Astrocyte of the cerebellum (primary cell): ENCODE measurements around the gene RFT1.
A peak's percentile ranks its signal among the peaks of the same experiment; 100 is the strongest.

Experiments used
- DNase-seq: peaks from one replicate; pipeline ENCODE4 v3.0.0-alpha.2; 2011; ENCODE audit warnings: low read depth
- H3K4me3 ChIP-seq: 2 replicates; pipeline ENCODE4 v1.5.1; 2011; ENCODE audit warnings: mild to moderate bottlenecking, low read depth, low read length, moderate library complexity
- in situ Hi-C: cut with HindIII; loops from 2 replicates; pipeline ENCODE4 v1.10.0; 2017; ENCODE audit warnings: low sequenced_read_pairs
- TF ChIP-seq, protein P1 (sequence below): IDR thresholded peaks from 2 replicates; pipeline ENCODE4 v1.5.1; 2012; ENCODE audit warnings: low read length, low read depth, moderate library complexity, mild to moderate bottlenecking; ENCODE audit errors: missing control alignments

RFT1 gene

DNA sequence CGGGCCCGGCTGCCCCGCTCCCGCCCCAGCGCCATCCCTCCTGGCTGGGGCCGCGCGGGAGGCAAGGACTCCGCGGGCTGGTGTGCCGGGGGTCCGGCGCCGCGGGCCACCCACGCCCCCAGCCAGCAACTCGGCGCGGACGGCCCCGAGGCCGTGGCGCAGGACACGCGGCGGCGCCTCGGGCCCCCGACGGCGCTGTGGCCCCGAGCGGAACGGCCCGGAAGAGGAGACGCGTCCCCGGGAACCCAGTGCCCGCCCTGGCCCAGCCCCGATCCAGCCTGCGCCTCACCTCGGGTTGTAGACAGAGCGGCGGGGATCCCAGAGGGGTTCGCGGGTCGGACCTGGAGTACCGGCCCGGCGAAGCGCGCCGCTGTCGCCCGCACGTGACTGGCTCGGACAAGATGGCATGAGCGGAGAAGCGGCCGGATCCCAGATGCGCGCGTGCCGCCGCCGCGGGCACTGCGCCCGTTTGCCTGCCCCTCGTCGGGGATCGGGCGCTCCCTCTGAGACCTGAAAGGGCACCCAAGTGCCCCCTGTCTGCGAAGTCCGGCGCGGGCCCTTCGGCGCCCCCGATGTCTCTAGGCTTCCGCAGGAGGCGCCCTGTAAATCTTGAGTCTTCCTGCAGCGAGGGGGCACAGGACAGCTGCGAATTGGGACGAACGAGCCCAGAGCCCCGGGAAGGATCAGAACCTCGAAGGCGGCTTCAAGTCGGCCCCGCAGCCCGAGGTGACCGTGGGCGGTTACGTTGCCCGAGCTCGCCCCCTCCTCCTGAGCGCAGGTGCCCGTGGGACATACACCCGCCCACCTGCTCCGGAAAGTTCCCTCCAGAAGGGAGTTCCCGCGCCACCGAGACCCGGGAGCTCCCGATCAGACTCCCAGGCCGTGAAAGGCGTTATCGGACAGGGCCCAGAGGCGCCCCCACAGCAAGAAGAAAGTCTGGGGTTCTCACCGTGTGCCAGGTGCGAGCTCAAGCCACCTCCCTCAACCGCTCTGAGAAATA lies 83.8 kb downstream of the RFT1 start:
- peak overlapping the region; percentile 71 for H3K4me3 ChIP-seq
- in situ Hi-C loops, result no loop called here
- TF ChIP-seq, protein P1, sequence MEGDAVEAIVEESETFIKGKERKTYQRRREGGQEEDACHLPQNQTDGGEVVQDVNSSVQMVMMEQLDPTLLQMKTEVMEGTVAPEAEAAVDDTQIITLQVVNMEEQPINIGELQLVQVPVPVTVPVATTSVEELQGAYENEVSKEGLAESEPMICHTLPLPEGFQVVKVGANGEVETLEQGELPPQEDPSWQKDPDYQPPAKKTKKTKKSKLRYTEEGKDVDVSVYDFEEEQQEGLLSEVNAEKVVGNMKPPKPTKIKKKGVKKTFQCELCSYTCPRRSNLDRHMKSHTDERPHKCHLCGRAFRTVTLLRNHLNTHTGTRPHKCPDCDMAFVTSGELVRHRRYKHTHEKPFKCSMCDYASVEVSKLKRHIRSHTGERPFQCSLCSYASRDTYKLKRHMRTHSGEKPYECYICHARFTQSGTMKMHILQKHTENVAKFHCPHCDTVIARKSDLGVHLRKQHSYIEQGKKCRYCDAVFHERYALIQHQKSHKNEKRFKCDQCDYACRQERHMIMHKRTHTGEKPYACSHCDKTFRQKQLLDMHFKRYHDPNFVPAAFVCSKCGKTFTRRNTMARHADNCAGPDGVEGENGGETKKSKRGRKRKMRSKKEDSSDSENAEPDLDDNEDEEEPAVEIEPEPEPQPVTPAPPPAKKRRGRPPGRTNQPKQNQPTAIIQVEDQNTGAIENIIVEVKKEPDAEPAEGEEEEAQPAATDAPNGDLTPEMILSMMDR, result peak; percentile 53
- no peak for DNase-seq

DNA sequence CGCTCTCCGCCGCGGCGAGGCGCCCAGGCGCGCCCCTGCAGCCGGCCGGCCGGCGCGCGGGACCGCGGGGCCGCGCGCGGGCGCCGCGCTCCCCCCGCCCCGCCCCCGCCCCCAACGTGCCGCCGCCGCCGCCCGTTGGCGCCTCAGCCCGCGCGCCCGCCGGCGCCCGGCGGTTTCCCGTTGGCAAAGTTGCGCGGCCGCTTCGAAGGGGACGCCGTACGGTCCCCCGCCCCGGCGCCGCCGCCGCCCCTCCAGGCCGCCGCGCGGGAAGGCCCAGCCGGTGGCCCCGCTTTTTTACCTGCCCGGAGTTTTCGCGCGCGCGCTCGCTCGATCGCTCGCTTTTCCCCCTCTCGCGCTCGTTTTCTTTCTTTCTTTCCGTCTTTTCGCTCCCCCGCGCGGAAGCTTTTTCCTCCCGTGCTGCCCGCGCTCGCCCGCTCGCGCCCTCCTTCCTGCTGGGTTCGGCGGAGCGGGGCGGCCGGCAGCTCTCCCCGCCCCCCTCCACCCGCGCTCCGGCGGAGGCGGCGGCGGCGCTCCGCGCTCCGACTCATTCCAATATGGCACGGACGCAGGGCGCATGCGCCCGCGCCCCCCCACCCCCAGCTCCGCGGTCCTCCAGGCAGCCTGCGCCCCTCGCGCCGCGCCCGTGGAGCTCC lies 84.6 kb downstream of the RFT1 start, which contains the start of gene SFMBT1:
Gene SFMBT1 (minus strand): TSS at position 556 of the 653 bp plus-strand sequence. CDS start 76,945 bp downstream, outside the sequence.
- H3K4me3 ChIP-seq, result peak within 1 kb of the TSS; percentile 71
- TF ChIP-seq, protein P1, result no peak
- peak; percentile 18 for DNase-seq
- in situ Hi-C loops, result no loop called here

DNA sequence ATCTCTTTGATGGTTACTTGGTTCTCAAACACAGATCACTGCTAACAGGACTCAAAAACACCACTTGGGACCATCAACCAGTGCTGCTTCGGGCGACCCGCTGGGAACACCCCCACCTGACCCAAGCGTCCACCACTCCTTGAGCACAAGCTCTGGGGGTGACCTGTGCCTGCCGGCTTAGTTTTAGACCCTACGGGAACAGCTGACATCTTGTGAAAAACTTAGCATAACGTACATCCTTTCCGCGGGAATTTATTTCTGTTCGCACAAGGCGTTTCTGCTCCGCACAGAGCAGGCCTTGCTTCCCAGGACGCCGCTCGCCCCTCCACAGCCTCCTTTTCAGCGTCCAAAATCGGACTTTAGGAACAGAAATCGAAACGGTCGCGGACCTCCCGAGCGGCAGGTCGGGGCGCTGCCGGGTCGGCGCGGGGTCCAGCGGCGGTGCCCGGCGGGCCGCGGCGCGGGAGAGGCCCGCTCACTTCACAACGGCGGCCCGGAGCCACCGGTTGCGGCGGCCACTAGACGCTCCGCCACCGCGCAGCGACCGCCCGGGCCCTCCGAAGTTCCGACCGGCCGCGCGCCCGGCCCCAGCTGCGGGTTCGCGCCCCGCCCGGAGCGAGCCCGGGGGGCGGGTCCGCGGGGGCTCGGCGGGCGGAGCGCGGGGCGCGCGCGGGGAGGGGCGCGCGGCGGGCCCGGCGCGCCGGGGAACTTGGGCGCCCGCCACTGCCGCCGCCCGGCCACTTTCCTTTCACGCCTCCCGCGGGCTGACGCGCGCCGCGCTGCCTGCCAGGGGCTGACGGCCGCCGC lies 85.3 kb downstream of the RFT1 start:
- peak; percentile 12 for DNase-seq
- TF ChIP-seq, protein P1, result no peak
- in situ Hi-C loops, result no loop called here
- H3K4me3 ChIP-seq, result peak overlapping the region; percentile 71

DNA sequence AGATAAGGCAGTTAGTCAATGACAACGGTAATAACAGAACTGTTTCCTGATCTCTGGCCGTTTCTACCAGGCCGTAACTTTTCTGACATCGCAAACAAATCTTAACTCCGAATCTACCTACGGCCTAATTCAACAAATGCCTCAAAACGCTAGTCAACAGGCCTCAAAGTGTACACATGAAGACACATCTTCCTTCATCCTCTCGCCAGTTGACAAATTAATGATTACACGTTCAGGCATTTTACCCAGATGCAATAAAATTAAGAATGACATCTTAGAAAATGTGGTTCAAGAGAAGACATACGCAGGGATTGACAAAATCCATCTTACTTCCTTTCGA lies 85.9 kb downstream of the RFT1 start:
- in situ Hi-C loops, result no loop called here
- no peak for DNase-seq
- TF ChIP-seq, protein P1, result no peak
- H3K4me3 ChIP-seq, result peak overlapping the region; percentile 51

DNA sequence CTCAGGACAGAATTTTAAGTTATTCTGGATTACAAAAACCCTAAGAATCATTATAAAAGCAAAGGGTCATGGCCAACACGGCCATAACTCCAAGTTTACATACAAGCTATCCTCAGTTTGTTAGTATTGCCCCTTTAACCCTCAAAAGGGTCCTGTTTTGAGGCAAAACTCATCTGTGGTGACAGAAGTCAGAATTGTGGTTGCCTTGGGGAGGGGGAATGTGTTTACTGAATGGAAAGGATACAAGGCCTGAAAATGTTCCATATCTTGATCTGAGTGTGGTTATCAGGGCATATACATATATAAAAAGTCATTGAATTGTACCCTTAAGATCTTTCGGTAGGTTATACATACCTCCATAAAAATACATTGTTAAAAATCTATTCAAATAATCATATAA lies 86.5 kb downstream of the RFT1 start:
- no peak overlapping the region for H3K4me3 ChIP-seq
- no peak for DNase-seq
- in situ Hi-C loops, result no loop called here

More for the DNA sequence above, 86.5 kb downstream of the RFT1 start:
- TF ChIP-seq, protein P1, result no peak
